Fibroblast of peridontal ligament (primary cell): Measurements from ENCODE around the gene POLR2B.
"Not testable (repeated sequence)": the region's sequence is repeated elsewhere in the genome, so short reads cannot be mapped to it uniquely, and the experiment has no call there.

Source experiments
- DNase-seq: peaks from one replicate; pipeline ENCODE4 v3.0.0-alpha.2; 2010; ENCODE audit errors: extremely low read depth

Gene POLR2B

GRCh38 chr4:56986952-56987351 lies 8.3 kb downstream of the POLR2B start:
- DNase-seq = no peak

- DNase-seq = peak; percentile 56
Measured at GRCh38 chr4:56990109-56990905, 11.6 kb downstream of the POLR2B start.

- DNase-seq = peak; percentile 98
Measured at GRCh38 chr4:56995525-56995924, 16.8 kb downstream of the POLR2B start.

GRCh38 chr4:56999751-57000150 lies 21.1 kb downstream of the POLR2B start:
- no peak for DNase-seq

DNA sequence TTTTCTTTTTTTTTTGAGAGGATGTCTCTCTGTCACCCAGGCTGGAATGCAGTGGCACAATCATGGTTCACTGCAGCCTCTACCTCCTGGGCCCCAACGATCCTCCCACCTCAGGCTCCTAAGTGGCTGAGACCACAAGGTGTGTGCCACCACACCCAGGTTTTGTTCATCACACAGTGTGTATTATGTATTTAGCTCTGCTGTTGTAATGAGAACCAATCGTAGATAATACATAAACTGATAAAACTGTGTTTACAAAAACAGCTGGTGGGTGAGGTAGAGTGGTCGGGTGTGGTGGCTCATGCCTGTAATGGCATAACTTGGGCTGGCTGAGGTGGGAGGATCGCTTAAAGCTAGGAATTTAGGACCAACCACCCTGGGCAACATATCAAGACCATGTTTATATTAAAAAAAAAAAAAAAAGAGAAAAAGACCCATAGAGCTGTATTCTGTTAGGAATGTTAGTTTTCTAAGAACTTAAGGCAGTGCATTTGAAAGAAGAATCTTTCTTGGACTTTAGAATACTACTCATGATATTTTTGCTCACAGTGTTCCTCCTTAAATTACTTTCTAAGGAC lies 34.9 kb downstream of the POLR2B start:
- peak; percentile 58 for DNase-seq

GRCh38 chr4:57018980-57019379 lies 40.3 kb downstream of the POLR2B start:
- DNase-seq = peak; percentile 58

DNA sequence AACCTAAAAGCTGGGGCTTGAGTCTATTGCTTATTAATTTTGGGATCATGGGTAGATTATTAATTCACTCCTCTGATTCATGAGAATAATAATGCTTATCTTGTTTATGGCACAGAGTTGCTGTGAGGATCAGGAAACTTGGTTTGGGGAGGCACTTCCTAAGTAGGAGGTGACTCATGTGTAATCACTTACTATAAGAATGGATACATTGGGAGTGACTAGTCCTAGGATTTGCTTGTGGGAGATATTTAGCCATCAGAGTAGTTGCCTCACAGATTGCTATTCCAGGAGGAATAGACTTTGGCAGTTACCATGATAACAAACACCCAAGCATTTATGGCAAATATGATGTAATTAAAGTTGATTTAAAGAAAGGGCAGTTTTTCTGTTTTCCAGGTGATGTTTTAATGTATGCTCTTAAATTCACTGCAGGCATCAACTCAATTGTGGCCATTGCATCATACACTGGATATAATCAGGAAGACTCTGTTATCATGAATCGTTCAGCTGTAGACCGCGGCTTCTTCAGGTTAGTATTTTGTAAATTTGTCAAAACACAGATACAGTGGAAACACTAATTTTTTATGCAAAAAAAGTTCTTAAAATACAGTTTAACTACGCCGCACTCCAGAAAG lies 41.9 kb downstream of the POLR2B start:
- peak; percentile 91 for DNase-seq

GRCh38 chr4:57023104-57023503 lies 44.4 kb downstream of the POLR2B start:
- DNase-seq = peak; percentile 82

DNA sequence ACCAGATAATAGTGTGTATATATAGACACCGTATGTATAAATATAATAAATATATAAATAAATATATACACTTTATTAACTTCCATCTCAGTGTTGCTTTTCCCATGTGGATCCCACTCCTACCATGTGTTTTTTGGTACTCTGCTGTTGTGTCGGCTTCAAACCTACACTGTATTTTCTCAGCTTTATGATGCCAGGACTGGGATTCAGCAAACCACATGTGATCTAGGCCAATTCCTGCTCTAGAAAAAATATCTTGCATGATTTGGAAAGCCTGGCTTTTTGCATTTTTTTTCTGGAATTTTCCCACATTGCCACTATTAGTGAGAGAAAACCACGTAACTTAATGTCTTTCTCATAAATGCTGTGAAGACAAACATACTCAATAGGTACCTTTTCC lies 55.8 kb downstream of the POLR2B start:
- peak; percentile 34 for DNase-seq

- DNase-seq = peak; percentile 53
Measured at GRCh38 chr4:57037982-57038604, 59.4 kb downstream of the POLR2B start.

DNA sequence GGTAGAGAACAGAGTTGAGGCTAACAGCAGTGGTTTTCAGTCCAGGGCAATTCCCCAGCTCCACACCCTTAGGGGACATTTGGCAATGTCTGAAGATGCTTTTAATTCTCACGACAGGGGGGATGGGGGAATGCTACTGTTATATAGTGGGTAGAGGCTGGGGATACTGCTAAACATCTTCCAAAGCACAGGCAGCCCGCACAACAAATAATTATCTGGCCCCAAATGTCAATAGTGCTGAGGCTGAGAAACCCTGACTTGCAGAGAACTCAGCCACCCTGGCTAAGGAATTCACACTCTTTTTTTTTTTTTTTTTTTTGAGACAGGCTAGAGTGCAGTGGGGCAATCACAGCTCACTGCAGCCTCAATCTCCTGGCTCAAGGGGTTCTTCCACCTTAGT lies 60.6 kb downstream of the POLR2B start:
- no peak for DNase-seq

DNA sequence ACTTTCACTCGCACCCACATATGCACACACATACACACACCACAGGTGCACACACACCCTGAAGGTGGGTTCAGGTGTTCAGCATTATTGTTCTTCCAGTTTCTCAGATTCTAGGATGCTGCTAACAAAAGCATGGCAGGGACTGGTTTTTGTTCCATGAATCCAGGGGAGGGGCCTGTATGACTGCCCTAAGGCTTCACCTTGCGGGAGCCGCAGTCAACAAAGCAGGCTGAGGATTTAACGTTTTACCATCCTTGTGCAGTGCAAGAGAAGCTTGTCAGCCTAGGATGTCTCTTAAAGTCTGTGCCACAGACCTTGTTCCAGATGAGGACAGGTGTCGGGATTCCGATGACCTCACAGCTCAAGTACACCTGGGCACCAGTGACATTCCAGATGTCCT lies 61.8 kb downstream of the POLR2B start:
- DNase-seq = no peak

DNA sequence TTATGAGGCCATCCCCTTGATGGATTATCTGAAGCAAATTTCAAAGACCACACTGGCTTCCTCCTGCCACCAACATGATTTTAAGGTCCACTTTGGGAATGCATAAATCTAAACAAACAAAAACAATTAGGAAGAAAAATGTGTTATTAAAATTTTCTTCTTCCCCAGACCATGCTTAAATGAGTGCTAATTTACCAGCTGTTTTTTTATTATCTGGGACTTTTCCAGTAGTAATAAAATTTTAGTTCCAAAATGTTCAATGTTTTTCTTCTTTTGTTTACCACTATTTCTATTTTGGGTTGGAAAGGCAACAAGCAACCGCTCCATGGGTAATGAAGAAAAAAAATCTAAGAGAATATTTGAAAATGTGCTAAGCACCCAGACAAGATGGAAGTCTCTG lies 62.3 kb downstream of the POLR2B start:
- DNase-seq = no peak

DNA sequence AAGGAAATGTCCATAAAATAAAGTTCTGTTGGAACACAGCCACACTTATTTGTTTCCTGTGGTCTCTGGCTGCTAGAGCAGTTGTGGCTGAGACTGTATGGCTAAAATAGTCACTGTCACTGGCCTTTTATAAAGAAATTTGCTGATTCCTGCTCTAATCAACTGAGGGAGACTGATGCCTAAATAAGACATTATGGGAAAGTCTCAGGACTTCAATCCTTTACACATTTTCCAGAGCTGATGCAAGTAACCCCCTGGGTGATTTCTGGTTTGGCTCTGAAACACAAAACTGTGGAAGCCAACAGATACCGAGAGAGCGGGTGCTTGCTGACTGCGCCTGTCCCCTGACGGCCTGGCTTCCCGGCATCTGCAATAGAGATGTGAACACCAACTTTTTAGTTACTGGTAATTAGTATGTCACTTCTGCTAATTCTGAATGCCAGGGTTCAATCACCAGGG lies 64.0 kb downstream of the POLR2B start:
- DNase-seq = peak; percentile 78

- peak; percentile 95 for DNase-seq
Measured at GRCh38 chr4:57043347-57044251, 64.9 kb downstream of the POLR2B start.

GRCh38 chr4:57044279-57044678 lies 65.6 kb downstream of the POLR2B start:
- DNase-seq = peak; percentile 98

- DNase-seq = peak; percentile 73
Measured at GRCh38 chr4:57044996-57045395, 66.3 kb downstream of the POLR2B start.

DNA sequence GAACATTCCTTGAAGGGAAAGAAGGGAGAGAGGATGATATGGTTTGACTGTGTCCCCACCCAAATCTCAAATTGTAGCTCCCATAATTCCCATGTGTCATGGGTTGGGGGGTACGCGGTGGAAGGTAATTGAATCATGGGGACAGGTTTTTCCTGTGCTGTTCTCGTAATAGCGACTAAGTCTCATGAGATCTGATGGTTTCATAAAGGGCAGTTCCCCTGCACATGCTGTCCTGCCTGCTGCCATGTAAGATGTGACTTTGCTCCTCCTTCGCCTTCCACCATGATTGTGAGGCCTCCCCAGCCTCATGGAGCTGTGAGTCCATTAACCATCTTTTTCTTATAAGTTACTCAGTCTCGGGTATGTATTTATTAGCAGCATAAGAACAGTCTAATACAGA lies 68.3 kb downstream of the POLR2B start:
- DNase-seq = not testable (repeated sequence)

DNA sequence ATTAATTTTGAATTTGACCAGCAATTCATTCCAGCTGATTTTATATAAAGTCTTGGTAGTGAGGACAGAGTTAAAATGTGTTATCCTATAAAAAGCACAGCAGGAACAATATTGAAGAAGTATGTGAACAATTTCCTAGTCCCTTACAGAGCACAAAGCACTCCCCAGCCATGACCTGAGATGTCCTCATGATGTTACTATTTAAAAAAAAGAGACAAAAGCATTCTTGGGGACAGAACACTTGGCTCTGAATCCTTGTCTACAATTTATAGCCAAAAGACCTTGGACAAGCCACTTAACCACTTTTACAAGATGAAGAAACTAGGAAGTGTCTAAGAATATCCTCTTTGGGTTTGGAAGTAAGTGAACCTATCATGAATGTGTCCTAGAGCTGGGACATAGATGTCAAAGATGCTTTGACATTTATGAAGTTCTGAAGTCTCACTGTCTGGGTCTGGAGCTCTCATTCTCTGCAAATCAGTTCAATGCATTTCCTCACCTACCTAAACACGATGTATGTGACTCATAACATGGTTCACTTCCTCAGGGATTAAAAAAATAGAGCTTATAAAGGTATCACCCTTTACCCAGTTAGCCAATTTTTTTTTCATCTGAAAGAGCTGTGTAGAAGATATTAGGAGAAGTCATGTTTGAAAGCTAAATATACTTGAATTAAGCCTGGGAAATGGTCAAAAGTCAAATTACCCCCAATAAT lies 70.1 kb downstream of the POLR2B start:
- no peak for DNase-seq

DNA sequence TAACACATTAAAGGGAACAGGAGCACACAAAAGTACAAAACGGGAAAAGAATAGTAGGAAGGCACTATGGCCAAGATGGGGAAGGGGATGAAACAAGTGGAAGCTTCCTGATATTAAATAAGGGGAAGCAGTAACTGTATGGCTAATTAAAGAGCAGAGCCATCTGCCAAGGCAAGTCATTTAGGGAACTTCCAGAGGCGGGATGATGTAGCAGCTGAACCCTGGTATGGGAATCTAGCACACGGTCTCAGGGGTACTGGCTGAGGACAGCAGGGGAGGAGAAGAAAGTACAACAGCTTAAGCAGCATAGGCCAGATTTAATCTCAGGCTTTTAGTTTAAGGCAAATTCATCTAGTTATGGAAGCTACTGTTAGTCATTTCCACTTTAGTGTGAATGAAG lies 72.4 kb downstream of the POLR2B start:
- no peak for DNase-seq

DNA sequence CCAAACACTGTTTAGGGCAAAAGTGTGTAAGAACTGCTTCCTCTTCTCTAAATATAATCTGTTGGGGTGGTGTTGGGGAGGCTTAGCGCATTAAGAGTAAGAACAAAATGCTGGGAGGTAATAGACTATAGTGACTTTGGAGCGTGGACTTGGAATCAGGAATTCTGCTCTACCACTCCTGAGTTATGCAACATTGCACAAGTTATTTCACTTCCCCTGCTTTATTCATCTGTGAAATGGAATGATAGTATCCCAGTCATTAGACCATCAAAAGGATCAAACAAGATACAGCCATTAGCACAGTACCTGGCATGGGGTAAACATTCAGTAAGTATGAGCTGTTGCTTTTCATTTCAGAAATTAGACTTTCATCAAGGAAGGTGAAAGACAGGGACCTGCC lies 72.8 kb downstream of the POLR2B start:
- DNase-seq = no peak
